Uterus (tissue), 4 donors: Measurements from ENCODE around the gene COL8A1. TPM values are rescaled to one million over a fixed set of nuclear protein-coding genes. Genes with fewer than 3 reads are reported as not detected.
A peak's percentile ranks its signal among the peaks of the same experiment; 100 is the strongest.

ENCODE experiments used
- DNase-seq, 2 donors: peaks; one replicate each; pipeline ENCODE4 v3.0.0-alpha.2; 2019 to 2020
- H3K27ac ChIP-seq, 2 donors: fragments of 200-600 bp; sonication (generic); 1 replicate in 1 of 2; 2 replicates in 1 of 2; pipeline ENCODE4 v1.5.1; 2016 to 2018
- H3K27me3 ChIP-seq, 2 donors: fragments of 200-600 bp; sonication (generic); one replicate each; pipeline ENCODE4 v1.5.1; 2018 to 2019; ENCODE audit warnings: control low read depth in 1 of 2
- H3K36me3 ChIP-seq, 2 donors: fragments of 200-600 bp; sonication (generic); one replicate each; pipeline ENCODE4 v1.5.1; 2019; ENCODE audit warnings: control low read depth in 1 of 2
- H3K4me1 ChIP-seq, 2 donors: fragments of 200-600 bp; sonication (generic); one replicate each; pipeline ENCODE4 v1.5.1; 2018 to 2019; ENCODE audit warnings: control low read depth in 1 of 2
- H3K4me3 ChIP-seq, 2 donors: fragments of 200-600 bp; sonication (generic); 1 replicate in 1 of 2; 2 replicates in 1 of 2; pipeline ENCODE4 v1.5.1; 2018 to 2019; ENCODE audit warnings: mild to moderate bottlenecking in 1 of 2
- H3K9me3 ChIP-seq, 2 donors: fragments of 200-600 bp; sonication (generic); one replicate each; pipeline ENCODE4 v1.5.1; 2019; ENCODE audit warnings: control low read depth in 1 of 2
- CTCF ChIP-seq, 4 experiments: fragments of 200-600 bp in 2 of 4; fragments of 450-650 bp in 2 of 4; sonication (generic) in 2 of 4; IDR thresholded peaks; one replicate each; pipeline ENCODE4 v1.5.1; 2016 to 2019; ENCODE audit warnings: antibody characterized with exemption in 4 of 4, mild to moderate bottlenecking in 2 of 4, moderate library complexity in 1 of 4
- POLR2A ChIP-seq, 2 donors: fragments of 450-650 bp; IDR thresholded peaks; one replicate each; pipeline ENCODE4 v1.6.1; 2016; ENCODE audit warnings: antibody characterized with exemption in 2 of 2, mild to moderate bottlenecking in 1 of 2, moderate library complexity in 1 of 2
- intact Hi-C: fragments of 100-400 bp; cut with DNase I; formaldehyde crosslinking; loops from one replicate; pipeline ENCODE4 v1.15.1; 2023; ENCODE audit warnings: low total_unique reads
- total RNA-seq, 4 donors: library from RNA; depleted of rRNA in 3 of 4; stranded (reverse); fragments of >200 nt in 3 of 4; gene quantifications; one replicate each; pipeline versions ENCODE4 v1.1.0 to v1.2.4, GENCODE V29; 2014 to 2023
- donor health status: DM: yes; HTN: yes; CAD: no.

COL8A1 gene
- total RNA-seq, 4 donors from 2014 or later: 2.6 to 30.9 (median 18.0) TPM

- H3K9me3 ChIP-seq: no peaks in the 10 kb centered on the region
- no peaks in the 10 kb centered on the region for H3K27me3 ChIP-seq
- TF ChIP-seq POLR2A (IDR thresholded peaks at IDR 0.05) (no peak), CTCF (IDR thresholded peaks at IDR 0.05) (no peak)
- intact Hi-C loops: no loop called here
- DNase-seq: no peak
- H3K4me3 ChIP-seq: no peak overlapping the region
- no peak overlapping the region for H3K27ac ChIP-seq
- H3K4me1 ChIP-seq: no peaks in the 10 kb centered on the region
- no peaks in the 10 kb centered on the region for H3K36me3 ChIP-seq
Measured at GRCh38 chr3:99714575-99714974, 76.2 kb downstream of the COL8A1 start.

GRCh38 chr3:99716463-99716995 is 78.1 kb downstream of the COL8A1 start:
- H3K27ac ChIP-seq: no peak overlapping the region

GRCh38 chr3:99720985-99721632 is 82.7 kb downstream of the COL8A1 start:
- Histone ChIP-seq H3K9me3 (no peaks in the 10 kb centered on the region), H3K27me3 (no peaks in the 10 kb centered on the region), H3K27ac (no peak overlapping the region), H3K4me3 (no peak overlapping the region), H3K36me3 (no peaks in the 10 kb centered on the region), H3K4me1 (no peaks in the 10 kb centered on the region)
- TF ChIP-seq POLR2A (IDR thresholded peaks at IDR 0.05) (no peak), CTCF (IDR thresholded peaks at IDR 0.05) (no peak)
- peak in 1 of 2 donors; percentile 31 for DNase-seq
- intact Hi-C loops: no loop called here

More at GRCh38 chr3:99716463-99716995, 78.1 kb downstream of the COL8A1 start:
- no peaks in the 10 kb centered on the region for H3K27me3 ChIP-seq
- no peak for DNase-seq
- intact Hi-C loops: no loop called here
- TF ChIP-seq CTCF (IDR thresholded peaks at IDR 0.05) (no peak), POLR2A (IDR thresholded peaks at IDR 0.05) (no peak)
- H3K36me3 ChIP-seq: no peaks in the 10 kb centered on the region
- H3K9me3 ChIP-seq: no peaks in the 10 kb centered on the region
- no peaks in the 10 kb centered on the region for H3K4me1 ChIP-seq
- H3K4me3 ChIP-seq: no peak overlapping the region

GRCh38 chr3:99721633-99722007 is 83.2 kb downstream of the COL8A1 start:
- TF ChIP-seq POLR2A (IDR thresholded peaks at IDR 0.05) (no peak), CTCF (IDR thresholded peaks at IDR 0.05) (no peak)
- H3K9me3 ChIP-seq: no peaks in the 10 kb centered on the region
- intact Hi-C loops: no loop called here
- H3K27ac ChIP-seq: no peak overlapping the region
- no peak overlapping the region for H3K4me3 ChIP-seq
- DNase-seq: no peak
- H3K27me3 ChIP-seq: no peaks in the 10 kb centered on the region
- H3K36me3 ChIP-seq: no peaks in the 10 kb centered on the region
- H3K4me1 ChIP-seq: no peaks in the 10 kb centered on the region

GRCh38 chr3:99724276-99724675 is 85.9 kb downstream of the COL8A1 start:
- intact Hi-C loops: no loop called here
- TF ChIP-seq CTCF (IDR thresholded peaks at IDR 0.05): no peak
- no peak for TF ChIP-seq POLR2A (IDR thresholded peaks at IDR 0.05)
- no peaks in the 10 kb centered on the region for H3K36me3 ChIP-seq
- no peaks in the 10 kb centered on the region for H3K27me3 ChIP-seq
- H3K4me3 ChIP-seq: no peak overlapping the region
- no peaks in the 10 kb centered on the region for H3K9me3 ChIP-seq
- DNase-seq: no peak
- no peaks in the 10 kb centered on the region for H3K4me1 ChIP-seq
- no peak overlapping the region for H3K27ac ChIP-seq
